HL-60/S4 treated with phorbol 12-myristate 13-acetate at 8.2 ng/mL for 4 days and 3 days (cell line): Measurements from ENCODE around the gene CDH15.

Experiments used
- in situ Hi-C: fragments of 300-500 bp; cut with MboI; formaldehyde crosslinking; loops from 2 replicates; pipeline ENCODE4 v1.15.0; 2022; ENCODE audit warnings: low sequenced_read_pairs

The CDH15 gene

DNA sequence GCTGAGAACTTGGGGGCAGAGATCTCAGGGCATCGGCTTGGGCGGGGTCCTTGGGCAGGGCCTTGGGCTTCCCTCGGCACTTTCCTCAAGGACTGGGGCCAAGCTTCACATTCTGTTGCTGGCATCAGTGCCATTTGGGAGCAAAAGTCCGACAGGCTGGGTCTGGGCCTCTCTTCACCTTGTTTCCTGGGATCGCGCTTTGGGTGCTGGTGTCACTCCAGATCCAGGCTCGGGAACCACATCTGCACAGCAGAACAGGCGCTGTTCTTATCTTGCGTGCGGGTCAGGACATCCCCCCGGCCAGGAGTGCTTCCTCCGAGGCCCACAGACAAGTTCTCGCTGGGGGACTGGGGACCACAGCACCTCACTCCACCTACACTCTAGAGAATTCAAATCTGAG, 31.1 kb upstream of the CDH15 start:
- in situ Hi-C loops: no loop called here

DNA sequence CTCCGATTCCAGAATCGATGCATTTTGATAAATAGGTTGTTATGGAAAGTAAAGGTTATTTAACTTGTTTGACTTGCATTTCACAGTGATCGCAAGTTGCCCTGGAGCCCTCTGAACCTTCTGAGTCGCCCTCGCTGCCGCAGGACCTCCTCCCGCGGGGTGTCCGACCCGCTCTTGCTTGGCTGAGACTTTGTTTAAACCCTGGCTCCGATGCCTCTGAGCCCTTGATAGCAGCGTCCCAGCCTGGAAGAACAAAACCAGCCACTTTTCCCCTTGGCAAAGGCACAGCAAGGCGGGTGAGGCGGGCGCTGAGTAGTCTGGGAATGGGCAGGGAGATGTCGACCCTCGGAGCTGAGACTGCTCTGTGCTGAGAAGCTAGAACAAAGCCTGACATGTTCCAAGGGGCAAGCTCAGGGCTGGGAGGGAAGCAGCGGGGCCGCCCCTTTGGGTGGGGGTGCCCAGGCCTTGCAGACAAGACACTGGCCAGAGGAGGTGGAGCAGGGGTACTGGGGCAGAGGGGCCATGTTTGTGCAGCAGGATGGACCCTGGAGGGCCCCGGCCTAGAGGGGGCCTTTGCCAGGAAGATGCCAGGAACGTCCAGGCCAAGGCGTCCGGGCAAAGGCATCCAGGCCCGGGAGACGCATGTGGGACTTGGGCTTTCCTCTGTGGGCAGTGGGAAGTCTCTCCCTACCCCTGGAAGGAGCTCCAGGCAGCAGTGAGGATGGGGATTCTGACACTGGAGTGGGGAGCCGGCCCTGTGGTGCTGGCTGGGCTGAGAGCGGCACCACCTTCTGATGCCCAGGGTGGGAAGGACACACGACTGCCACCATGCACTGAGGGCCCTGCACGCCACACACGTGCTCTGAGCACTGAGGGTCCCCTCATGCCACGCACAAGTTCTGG, 30.3 kb upstream of the CDH15 start:
- in situ Hi-C loops: no loop called here

- in situ Hi-C loops: no loop called here
Observed at GRCh38 chr16:89141884-89142267, 29.7 kb upstream of the CDH15 start.

DNA sequence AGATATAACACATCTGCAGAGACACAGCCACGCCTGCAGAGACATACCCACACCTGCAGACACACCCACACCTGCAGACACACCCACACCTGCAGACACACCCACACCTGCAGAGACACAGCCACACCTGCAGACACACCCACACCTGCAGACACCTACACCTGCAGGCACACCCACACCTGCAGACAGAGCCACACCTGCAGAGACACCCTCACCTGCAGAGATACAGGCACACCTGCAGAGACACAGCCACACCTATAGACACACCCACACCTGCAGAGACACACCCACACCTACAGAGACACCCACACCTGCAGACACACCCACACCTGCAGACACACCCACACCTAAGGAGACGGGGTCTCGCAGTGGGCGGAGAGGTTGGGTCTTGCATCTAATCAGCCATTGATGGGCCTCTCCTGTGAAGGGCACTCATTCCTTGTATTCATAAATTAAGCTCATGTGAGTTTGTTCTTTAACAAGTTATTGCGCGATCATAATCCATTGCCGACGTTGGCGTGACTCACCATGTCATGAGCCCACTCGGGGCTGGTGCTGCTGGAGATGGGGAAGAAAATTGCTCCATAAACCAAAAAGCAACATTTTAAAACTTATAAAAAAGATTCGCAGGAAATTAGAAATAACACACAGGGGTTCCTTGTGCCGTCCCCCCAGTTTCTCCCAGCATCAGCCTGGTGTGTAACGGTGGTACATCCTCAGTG, 28.9 kb upstream of the CDH15 start:
- in situ Hi-C loops: no loop called here

DNA sequence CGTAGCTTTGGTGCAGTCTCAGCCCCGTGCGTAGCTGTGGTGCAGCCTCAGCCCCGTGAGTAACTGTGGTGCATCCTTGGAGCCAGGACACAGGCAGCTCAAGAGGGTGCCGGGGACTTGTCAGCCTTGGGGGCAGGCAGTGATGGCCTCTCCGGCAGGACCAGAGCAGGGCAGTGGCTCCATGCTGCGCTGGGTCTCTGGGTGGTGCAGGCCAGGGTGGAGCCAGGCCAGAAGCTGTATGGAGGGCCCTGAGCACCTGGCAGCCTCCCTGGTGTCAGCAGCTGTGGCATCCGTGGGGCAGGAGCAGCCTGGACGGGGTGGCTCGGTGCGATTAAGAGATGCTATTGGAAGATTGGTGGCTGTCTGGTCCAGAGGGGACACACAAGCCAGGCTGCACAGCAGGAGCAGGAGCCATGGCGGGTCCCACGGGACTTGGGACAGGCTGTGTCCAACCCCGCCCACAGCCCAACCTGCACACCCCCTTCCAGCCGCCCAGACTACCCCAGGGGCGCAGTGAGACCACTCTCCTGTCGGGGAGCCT, 28.3 kb upstream of the CDH15 start:
- in situ Hi-C loops: no loop called here

- in situ Hi-C loops: no loop called here
Observed at GRCh38 chr16:89143911-89144675, 27.5 kb upstream of the CDH15 start.

DNA sequence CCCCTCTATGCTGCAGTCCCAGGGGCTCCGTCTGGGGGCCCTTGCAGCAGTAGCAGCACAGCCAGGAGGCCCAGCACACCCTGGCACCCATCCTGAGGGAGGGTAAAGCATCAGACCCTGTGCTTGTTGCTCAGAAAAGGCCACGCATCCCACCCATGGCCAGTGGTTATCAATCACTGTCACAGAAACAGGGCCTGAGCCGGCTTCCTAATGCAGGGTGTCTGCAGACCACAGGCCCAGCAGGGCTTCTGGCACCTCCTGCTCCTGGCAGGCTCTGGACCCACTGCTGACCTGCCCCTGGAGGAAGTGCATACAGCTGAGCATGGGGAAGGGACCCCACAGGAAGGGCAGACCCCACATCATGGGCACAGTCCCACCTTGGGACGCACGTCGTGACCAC, 26.9 kb upstream of the CDH15 start:
- in situ Hi-C loops: no loop called here

DNA sequence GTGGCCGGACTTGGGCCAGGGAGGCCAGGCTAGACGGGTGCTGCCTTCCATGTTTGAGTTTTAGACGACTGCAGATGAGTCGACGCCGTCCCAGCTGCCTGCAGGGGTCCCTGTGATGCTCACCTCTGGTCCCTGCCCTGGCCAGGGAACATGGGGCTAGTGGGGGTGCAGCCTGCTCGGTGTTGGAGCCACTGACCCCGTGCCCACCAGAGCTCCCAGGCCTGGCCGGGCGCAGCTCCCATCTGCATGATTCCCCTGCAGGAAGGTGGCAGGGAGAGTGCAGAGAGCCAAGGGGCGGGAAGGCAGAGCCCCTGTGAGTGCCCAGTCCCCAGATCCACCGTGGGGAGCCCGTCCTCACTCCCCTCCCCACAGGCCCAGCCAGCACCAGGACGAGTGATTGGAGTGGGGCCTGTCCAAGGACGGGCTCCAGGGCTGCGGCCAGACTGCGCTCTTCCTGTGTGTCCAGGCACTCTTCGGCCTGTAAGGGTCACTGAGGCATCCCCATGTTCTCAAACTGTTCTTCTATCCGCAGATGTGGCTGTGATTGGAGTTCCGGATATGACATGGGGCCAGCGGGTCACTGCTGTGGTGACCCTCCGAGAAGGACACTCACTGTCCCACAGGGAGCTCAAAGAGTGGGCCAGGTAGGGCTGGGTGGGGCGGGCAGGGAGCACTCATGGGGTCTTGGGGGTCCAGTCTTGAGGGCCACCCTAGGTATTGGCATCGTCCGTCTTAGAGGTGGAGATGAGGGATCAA, 26.0 kb upstream of the CDH15 start:
- in situ Hi-C loops: no loop called here

- in situ Hi-C loops: no loop called here
Observed at GRCh38 chr16:89146211-89147005, 25.1 kb upstream of the CDH15 start.

- in situ Hi-C loops: no loop called here
Observed at GRCh38 chr16:89147085-89147817, 24.3 kb upstream of the CDH15 start.

DNA sequence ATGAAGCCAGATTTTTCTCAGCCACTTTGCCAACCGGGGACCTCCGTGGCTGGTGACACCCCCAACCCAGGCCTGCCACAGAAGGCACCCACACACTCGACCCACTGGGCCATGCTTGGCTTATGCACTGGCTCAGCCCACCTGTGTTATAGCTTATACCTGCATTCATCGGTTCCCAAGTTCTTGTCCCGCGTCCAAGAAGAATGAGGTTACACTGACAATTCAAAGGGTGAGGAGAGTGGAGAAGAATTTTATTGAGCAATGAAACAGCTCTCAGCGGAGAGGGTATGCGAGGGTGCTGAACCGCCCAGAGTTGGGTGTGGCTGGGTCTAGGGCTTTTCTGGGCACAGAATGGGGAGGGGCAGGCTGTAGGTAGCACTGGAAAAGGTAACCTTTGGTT, 22.2 kb upstream of the CDH15 start:
- in situ Hi-C loops: no loop called here

- in situ Hi-C loops: no loop called here
Observed at GRCh38 chr16:89150090-89150835, 21.3 kb upstream of the CDH15 start.

DNA sequence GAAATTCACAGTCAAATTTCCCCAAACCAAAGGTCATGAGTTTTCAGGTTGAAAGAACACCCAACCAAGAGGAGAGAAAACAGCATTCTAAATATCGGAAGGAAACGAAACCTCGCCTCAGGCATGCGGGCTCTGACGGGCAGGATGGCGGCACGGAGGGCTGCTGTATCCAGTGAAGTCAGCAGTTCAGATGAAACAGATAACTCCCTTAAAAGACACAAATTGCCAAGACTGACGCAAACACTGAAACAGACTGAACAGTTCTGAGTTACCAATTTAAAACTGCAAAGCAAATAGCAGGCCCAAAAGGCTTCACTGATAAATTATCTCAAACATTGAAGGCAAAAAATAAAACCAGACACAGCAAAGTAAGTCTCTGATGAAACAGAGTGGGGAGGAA, 20.6 kb upstream of the CDH15 start:
- in situ Hi-C loops: no loop called here

GRCh38 chr16:89152831-89153700, 18.5 kb upstream of the CDH15 start:
- in situ Hi-C loops: no loop called here

DNA sequence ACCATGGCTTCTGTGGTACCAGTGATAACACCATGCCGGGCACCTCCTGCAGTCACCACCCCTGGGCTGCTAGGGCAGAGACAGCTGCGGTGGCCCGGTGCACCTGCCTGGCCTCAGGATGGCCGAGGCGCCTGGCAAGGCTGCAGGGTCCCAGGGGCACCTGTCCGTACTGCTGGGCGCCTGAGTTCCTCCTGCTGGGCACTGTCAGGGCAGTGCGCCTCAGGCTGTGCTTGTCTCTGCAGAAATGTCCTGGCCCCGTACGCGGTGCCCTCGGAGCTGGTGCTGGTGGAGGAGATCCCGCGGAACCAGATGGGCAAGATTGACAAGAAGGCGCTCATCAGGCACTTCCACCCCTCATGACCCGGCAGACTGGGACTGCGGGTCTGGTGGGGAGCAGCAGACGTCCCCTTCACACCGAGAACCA, 17.7 kb upstream of the CDH15 start:
- in situ Hi-C loops: no loop called here

DNA sequence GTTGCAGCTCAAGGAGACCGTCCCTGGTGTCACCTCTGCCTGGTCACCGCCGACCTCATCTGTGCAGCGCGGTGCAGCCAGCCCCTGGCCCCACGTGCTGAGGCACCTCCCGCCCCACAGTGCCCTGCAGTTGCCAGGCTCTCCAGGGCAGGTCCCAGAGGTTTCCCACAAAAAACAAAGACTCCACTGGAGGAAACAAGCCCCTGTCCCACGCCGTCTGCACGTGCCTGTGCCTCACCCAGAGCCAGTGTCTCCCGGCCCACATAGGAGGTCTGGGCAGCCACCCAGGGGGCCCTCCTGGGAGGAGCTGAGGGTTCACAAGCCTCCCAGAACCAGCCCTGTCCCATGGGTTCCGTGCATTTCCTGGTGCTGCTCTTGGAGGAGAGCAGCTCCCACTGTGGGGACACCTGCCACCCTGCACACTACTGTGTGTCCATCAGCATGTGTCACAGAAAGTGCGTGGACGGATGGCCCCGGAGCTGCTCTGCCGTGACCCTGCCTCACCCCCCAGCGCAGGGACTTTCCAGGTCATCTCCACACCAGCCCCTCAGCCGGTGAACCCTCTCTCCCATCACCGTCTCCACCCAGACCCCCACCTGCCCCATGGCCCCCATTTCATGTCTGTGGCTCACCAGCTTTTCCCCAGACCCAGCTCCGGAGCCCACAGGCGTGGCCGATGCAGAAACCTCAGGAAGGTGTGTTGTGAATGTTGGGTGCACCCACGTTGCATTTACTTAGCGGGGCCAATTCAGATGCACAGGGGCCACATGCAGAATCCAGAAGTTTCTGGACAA, 17.0 kb upstream of the CDH15 start:
- in situ Hi-C loops: no loop called here
